ENCODE results near the gene GTF3C1.
A peak's percentile ranks its signal among the peaks of the same experiment; 100 is the strongest.

GTF3C1 gene

DNA sequence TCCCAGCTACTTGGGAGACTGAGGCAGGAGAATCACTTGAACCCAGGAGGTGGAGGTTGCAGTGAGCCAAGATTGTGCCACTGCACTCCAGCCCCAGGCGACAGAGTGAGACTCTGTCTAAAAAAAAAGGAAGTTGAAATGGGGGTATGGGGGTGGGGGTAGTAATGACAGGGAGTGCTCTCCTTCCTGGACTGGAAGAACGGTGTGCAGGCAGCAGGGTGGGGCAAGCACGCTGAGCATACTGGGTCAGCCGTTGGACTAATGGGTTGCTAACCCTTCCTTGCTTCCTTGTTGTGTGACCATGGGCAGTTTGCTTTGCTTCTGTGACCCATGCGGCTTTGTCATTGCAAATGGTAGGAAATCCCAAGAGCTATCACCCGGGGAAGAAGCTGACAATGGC, 16.7 kb upstream of the GTF3C1 start:
- DNase-seq, result no peak

DNA sequence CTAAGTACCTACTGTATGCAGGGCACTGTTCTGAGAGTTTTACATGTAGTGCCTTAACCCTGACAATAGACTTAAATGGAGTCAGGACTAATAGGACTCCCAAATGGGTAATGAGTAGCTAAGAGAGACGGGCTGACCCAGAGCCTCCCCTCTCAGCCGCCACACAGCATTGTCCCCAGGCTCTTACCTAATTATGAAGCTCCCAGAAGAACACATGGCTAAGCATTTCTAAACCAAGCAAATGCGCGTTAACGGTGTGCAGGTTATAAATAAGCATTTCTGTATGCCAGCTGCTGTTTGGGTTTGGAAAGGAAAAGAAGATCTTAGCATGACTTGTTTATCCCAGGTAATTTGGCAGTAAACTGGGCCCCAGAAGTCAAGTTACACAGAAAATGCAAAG, 14.5 kb upstream of the GTF3C1 start:
- no peak for DNase-seq

DNA sequence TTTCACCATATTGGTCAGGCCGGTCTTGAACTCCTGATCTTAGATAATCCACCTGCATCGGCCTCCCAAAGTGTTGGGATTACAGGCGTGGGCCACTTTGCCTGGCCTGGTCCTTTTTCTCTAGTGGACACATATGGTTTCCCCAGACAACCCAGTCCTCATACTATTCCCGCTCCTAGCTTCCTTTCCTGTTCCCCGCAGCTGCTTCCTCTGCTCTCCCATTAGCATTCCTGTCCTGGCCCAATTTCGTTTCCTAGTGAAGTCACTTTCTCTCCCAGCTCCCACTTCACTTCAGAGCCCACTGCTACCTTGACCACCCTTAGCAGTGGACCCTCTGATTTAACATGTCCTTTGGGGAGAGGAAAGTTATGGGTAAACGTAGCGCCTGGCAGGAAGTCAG, 11.5 kb upstream of the GTF3C1 start:
- no peak for DNase-seq

DNA sequence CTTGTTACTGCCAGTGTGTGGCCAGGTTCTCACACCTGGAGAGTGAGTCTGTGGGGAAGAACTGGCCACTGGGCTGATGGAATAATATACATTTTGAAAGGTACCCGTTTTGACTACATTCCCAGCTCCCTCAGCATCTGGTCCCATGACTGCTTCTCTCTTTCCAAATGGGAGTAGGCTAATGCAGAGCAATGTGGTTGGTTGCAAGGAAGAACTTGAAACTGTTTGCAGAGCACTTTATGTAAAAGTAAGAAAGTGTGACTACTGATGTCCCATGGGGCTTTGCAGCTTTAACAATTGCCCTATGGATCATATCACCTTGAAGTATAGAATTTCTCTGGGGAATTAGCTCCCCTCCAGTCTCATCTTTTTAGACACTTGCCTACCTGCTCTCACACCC, 9.2 kb upstream of the GTF3C1 start:
- DNase-seq, result no peak

DNA sequence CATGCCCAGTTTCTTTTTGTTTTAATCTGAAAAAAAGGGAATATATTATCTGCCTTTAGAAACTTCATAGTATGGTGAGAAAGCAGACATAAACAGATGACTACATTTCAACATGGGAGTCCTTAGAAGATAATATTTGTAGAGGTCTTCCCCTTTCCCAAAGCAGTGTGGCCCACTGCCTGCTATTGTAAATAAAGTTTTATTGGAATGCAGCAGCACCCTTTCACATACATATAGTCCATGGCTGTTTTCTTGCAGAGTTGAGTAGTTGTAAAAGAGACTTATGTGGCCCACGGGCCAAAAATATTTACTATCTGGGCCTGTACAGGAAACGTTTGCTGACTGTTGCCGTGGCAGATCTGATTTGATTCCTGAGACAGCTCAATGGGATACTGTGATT, 8.7 kb upstream of the GTF3C1 start:
- DNase-seq, result no peak

DNA sequence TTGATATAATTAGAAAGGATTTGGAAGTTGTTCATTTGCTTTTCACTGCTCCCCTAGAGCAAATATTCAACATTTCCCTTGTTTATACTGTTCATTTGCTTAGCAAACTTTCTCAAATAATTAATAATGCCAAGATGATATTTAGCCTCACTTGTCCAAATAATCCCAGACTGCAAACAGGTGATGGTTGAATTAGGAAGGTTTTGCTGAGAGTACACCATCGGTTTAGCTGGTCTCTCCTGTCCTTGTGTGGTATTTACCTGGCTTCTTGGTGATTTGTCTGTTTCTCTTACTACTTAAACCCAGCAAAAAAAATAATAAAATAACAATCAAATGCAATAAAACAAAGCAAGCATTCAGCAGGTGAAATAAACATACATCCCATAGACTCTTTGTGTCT, 6.8 kb upstream of the GTF3C1 start:
- no peak for DNase-seq

DNA sequence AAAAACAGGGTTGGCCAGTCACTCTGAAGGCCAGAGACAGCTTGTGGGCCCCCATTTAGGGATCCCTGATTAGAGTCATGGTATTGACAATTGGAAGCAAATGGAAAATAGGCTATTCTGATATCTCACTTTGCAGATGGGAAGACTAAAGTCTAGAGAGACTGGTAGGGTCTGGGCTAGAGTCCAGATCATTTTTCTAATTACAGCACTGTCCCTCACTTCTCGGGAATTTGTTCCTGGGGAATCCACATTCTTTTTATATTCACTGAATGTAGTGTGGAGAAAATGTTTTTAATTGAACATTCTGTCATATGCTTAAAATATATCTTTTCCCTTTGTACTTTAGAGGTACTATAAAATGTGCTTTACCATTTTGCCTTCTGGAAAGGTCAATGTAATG, 1.3 kb upstream of the GTF3C1 start:
- no peak for DNase-seq

DNA sequence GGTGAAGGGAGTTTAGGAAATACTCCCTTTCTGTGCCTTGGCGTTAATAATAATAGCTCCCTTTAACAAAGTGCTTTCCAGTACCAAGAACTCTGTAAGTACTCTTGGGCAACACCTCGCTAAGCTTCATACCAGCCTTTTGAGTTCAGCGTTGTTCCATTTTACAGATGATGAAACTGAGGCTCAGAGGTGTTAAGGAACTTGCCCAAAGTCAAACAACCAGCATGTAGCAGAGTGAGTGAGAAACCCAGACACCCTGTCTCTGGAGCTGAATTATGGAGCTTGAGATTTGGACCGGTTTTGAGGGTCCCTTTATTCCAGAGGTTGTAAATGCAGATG, 838 bp upstream of the GTF3C1 start:
- DNase-seq, result no peak

DNA sequence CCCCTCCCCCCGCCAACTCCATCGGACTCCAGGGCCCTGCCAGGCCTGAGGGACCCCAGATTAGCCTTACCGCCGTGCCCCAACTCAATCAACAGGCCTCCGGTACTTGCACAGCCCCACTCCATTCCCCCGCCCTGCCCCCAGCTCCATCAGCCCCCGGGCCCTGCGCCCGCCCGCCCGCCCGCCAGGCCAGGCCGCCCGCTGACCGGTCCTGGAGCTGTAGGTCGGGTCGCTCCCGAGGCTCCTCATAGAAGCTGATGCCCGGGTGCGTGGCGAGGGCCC, 308 bp downstream of the GTF3C1 start:
- no peak for DNase-seq

DNA sequence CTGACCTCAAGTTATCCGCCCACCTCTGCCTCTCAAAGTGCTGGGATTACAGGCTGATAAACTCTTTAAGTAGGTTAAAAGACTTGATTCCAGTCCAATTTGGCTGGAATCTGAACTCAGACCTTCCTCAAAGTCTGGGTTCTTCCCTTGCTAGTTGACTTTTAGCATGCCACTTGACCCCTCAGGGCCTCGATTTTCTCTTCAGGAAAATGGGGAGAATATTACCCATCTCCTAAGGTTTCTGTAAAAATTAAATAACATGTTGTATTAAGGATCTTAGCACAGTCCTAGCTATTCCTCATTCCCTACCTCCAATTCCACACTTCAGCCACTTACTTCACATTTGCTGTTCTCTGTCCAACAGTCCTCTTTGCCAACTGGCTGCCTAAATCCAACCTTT, 1.9 kb downstream of the GTF3C1 start:
- DNase-seq, result no peak

DNA sequence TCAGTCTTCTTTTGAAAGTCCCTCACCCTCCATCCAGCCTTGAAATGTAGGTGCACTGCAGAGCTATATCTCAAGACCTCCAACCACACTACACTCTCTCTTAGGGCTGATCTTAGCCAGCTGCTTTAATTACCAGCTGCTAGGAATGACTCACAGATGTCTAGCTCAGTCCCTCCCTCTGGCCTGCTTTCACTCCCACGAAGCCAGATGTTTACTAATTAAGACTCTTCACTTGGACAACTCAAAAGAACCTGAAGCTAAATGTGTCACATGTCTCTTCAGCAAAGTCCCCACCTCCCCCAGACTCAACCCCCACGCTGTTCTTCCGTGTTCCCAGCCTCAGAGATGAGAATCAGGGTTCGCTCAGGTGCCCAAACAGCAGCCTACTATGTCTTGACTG, 2.6 kb downstream of the GTF3C1 start:
- DNase-seq, result peak; percentile 76

DNA sequence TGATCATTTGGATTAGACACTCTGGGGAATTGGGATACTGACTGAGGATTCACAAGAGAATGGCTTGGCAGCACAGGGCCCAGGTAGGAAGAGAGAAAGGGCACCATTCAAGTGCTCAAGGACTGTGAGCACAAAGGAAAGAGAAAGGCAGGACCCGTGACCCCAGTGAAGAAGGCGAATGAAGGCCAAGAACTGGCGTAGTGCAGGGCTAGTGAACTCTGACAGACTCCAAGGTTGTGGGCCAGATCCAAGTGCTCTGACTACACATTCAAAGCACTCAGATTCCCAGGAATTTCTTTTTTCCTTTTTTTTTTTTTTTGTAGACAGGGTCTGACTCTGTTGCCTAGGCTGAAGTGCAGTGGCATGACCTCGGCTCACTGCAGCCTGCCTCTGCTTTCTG, 5.0 kb downstream of the GTF3C1 start:
- no peak for DNase-seq

DNA sequence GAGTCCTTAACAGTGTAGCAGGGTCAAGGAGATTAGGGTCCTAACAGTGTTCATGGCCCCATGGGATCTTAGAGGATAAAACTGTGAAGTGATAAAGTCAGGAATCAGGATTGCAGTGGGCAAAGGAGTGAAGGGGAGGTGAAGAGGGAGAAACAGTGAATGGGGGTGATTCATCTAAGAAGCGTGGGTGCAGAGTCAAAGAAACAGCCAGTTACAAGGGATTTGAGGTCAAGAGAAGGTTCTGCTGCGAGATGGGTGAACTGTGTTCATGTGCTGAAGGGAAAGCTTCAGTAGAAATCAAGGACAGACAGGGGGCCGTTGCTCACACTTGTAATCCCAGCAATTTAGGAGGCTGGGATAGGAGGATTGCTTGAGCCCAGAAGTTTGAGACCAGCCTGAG, 5.9 kb downstream of the GTF3C1 start:
- DNase-seq, result no peak

DNA sequence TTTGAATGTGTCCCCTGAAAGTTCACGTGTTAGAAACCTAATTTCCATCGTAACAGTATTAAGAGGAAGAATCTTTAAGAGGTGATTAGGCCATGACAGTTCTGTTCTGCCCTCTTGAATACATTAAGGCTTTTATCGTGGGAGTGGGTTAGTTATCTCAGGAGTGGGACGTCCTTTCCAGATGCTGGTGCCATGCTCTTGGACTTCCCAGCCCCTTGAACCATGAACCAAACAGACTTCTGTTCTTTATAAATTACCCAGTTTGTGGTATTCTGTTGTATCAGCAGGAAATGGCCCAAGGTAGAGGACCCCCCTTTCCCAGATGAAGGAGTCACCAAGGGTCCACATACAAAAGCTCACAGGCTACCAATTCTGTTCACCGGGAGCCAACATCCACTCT, 10.1 kb downstream of the GTF3C1 start:
- no peak for DNase-seq

DNA sequence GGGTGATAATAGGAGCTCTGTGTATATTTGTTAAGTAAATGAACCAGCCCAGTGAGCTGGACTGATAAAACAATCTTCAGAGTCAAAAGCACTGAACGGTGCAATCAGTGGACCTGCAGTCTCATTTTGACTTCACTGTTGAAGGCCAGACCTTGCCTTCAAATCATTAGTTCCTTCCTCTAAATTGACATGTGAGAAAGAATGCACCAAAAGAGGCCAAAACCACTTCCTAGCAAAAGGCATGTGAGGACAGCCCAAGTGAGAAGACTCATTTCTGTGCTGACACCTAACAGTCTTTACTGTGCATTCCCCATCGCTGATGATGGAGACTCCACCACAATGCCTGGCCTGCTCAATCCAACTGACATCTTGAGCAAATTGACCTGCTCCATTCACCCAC, 10.6 kb downstream of the GTF3C1 start:
- DNase-seq, result no peak

DNA sequence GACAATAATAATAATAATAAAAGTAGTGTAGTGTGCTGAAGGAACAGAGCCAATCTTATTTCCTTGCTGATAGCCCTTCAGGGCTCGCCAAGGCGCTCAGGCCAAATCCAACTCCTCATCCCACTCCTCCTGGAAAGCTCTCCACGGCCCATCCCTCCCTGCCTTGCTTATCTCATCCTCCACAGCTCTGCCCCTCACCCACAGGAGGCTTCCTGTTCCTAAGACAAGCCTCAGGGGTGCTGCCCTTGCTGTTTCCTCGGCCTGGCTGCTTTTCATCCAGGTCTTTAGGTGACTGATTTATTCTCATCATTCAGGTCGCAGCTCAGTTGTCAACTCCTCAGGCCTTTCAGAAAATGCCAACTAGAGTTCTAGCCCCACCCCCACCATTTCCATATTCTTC, 11.2 kb downstream of the GTF3C1 start:
- no peak for DNase-seq

DNA sequence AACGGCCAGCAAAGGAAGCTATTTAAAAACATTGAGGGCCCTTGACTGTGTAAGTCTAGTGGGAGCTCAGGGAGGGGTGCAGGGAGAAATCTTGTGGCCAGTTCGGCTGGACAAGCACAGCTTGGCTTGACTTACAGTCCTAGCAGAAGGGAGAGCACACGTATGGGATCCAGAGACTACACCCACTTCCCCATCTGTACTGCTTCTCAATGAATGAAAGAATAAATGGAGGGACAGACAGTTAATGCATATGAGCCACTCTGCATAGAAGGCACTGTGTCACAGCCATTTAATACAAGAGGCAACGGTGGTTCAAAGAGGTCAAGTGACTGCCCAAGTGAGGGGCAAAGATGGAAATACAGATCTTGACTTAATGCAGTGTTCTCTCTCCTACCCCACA, 15.5 kb downstream of the GTF3C1 start:
- no peak for DNase-seq

DNA sequence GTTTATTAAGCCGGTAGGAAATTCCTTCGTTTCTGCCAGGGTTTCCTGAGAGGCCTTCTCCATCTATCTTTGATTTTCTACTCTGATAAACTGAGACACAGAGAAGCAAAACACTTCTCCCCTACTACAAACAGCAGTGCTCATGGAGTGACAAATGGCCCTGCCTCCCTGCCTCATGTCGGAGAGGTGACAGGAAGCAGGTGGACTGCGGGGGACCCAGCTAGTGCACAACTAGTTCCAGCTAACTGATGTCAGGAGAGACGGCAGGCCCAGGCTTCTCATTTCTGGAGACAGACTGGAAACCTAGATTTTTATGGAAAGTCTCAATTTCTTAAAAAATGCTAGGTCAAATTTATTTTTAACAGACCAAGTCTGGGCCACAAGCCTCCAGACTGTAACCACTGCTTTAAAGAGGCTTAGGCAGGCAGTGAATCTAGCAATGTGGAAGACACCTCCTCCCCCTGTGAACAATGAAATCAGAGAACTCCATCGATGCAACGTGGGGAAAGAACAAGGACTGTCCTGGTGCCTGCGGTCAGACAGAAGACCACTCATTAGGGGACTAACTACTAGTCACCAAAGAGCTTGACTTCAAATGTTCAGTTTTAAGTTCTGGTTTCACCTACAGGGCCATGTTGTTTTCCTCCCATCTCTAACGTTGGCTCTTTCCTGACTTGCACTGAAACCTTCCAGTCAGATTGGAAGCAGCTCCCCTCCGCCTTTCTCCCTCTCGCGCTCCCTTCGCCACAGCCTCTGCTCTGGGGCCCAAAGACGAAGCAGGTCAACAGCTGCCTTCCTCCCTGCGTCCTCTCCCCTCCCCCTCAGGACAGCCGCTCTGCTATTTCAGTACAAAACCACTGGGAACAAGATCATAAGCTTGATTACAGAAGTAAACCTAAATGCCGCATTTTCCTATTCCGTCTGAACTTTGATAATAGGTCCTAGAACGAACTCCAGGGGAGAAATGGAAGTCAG, 17.6 kb downstream of the GTF3C1 start:
- DNase-seq, result no peak

DNA sequence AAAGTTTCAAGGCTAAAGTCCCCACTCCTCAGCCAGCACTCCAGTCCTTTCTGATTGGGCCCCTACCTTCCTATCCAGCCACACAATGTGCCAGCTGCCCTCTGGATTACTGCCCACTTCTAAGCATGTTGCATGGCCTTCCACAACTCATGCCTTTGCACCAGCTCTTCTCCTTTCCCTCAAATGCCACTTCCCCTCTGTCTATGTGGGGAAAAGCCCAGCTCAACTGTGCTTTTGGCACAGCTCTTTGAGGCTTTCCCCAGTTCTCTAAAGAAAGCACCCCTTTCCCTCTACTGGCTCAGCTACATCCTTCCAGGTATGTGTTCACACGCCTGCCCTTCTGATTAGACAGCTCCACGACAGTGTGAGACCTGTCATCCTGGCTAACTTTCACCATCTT, 18.5 kb downstream of the GTF3C1 start:
- no peak for DNase-seq

DNA sequence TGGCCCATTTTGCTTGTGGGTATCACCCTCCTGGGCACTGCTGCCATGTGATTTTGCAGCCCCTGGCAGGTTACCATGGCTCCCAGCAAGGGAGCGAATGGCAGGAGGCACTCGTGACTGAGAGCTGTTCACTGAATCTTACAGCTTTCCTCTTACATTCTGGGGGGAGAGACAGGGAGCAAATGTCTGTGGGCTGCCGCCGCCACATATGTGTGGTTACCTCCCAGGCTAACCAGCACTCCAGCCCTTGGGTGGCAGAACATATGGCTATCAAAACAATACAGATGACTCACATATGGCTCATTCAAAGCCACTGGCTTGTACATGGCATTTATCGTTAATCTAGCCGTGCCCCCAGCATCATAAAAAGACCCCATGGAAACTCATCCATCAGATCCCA, 19.8 kb downstream of the GTF3C1 start:
- peak; percentile 72 for DNase-seq

DNA sequence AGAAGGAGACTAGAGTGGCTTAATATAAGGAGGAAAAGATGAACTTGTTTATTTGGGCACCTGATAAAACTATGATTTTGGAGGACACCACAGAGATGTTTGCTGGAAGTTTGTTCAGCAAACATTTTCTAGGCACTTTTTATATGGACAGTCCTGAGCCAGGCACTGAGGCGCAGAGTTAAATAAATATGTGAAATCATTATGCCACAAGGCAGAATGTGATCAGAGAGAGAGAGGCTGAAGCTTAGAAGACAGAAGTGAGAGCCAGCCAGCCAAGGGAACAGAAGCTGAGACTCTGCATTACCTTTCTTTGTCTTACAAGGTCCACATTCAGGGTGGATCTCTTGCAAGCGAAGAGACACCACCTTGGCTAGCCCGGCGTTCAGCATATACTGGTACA, 21.4 kb downstream of the GTF3C1 start:
- DNase-seq, result no peak

DNA sequence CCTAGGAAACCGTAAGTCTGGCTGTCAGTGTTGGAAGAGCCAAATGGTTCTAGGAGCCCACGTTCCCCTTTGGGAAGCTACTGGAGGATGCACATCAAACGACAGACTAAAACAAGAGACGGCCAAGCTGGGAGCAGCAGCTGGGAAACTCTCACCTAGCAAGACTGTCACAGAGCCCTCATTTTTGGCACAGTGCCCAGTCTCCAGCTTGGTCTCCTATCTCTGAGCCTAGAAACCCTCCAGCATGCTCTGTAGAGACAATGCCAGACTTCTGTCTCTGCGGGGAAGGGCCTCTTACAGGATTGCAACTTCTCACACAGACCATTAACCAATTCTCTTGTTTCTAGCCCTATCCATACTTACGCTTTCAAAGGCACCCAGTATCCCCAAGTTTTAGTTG, 23.5 kb downstream of the GTF3C1 start:
- no peak for DNase-seq

DNA sequence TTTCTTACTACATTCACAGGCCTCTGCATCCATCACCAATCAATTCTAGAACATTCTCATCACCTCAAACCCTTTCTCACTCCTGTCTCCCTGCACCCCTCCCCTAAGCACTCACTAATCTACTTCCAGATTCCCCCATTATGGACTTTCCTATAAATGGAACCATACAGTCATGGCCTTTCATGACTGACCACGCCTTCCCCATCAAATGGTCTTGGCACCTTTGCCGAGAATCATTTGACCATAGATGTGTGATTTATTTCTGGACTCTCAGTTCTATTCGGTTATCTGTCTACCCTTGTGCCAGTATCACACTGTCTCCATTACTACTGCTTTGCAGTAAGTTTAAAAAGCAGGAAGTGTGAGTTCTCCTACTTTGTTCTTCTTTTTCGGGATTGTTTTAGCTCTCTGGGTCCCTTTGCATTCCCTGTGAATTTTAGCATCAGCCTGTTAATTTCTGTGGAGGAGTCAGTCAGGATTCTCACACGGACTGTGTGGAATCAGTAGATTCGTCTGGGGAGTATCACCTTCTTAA, 27.5 kb downstream of the GTF3C1 start:
- DNase-seq, result no peak

DNA sequence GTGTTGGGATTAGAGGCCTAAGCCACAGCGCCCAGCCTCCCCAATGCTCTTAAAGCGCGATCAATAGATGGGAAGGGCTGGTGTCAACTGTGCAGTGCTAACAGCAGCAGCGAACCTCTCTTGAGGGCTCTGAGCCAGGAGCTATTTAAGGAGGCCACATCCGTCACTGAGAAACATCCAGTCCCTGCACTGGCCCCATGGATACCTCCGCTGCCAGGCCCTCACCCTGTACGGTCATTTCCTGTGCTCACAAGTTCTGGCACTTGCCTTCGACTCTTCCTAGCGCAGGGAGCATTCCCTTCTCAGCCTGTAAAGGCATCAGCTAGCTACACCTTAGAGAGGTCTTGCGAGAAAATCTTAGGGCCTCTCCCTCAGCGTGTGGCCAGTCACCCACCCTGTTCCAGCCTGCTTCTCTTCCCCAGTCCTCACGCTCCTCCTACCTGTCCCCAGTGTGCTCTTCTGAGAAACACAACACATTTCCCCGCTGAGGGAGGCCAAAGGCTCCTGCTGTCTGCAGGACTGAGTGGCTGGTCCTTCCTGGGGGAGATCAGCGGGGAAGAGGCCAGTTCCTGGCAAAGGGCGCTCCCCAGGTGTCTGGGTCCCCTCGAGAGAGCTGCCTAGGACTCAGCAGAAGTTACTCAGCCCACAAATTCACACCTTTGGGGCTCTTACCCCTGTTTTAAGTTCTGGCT, 28.6 kb downstream of the GTF3C1 start:
- DNase-seq, result no peak

DNA sequence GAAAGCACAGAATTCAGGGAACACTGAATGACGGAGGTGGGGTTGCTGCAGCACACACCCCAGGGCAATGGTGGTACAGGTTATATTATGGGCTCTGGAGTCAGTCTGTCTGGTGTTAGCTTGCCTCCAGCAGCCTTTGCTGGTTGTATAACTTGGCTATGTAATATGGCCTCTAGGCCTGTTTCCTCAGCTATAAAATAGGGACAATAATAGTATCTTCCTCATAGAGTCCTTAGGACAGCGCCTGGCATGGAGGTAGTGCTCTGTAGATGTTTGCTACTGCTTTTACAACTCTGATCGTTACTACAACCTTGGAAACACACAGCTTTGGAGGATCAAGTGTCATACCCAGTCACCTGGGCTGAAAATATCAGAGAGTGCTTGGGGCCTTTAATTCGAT, 31.5 kb downstream of the GTF3C1 start:
- no peak for DNase-seq

Data from HCEC 1CT (cell line).